CD4-positive, alpha-beta memory T cell (primary cell): ENCODE results near the gene GAMT. TPM values are rescaled to one million over a fixed set of nuclear protein-coding genes. Genes with fewer than 3 reads are reported as not detected.
A peak's percentile ranks its signal among the peaks of the same experiment; 100 is the strongest.

Experiments used
- CTCF ChIA-PET: fragments of 350-600 bp; sonication (Branson Sonifier 250); formaldehyde crosslinking; loops from one replicate; lab custom pipeline; 2021; ENCODE audit warnings: inconsistent platforms; ENCODE audit not compliant: partially characterized antibody; lab: Charles Lee
- POLR2A ChIA-PET: fragments of 350-600 bp; sonication (Branson Sonifier 250); formaldehyde crosslinking; loops from one replicate; lab custom pipeline; 2021; ENCODE audit not compliant: partially characterized antibody; lab: Charles Lee
- DNase-seq, 5 donors: peaks; one replicate each; pipeline versions ENCODE4 v3.0.0 to v3.0.0-alpha.2; 2020 to 2022; ENCODE audit warnings: mixed read lengths in 1 of 5
- H3K27ac ChIP-seq: one replicate; pipeline ENCODE4 v1.7.0; 2013; ENCODE audit warnings: low read depth, low read length
- H3K27me3 ChIP-seq: 2 replicates; pipeline ENCODE4 v1.7.0; 2013; ENCODE audit warnings: mild to moderate bottlenecking, low read length, moderate library complexity; ENCODE audit not compliant: insufficient read depth
- H3K36me3 ChIP-seq: 2 replicates; pipeline ENCODE4 v1.7.0; 2013; ENCODE audit warnings: mild to moderate bottlenecking, low read length, moderate library complexity; ENCODE audit not compliant: insufficient read depth
- H3K4me1 ChIP-seq: 2 replicates; pipeline ENCODE4 v1.7.0; 2013; ENCODE audit warnings: mild to moderate bottlenecking, low read length, moderate library complexity; ENCODE audit not compliant: insufficient read depth
- H3K4me3 ChIP-seq, 2 donors: one replicate each; pipeline ENCODE4 v1.7.0; 2013; ENCODE audit warnings: low read length in 2 of 2, mild to moderate bottlenecking in 1 of 2
- H3K9me3 ChIP-seq, 2 donors: one replicate each; pipeline ENCODE4 v1.7.0; 2013; ENCODE audit warnings: low read length in 2 of 2, control low read depth in 1 of 2; ENCODE audit not compliant: control insufficient read depth in 1 of 2
- H3K27ac Mint-ChIP-seq, 7 donors: one replicate each; pipeline ENCODE4 v1.8.0; 2020 to 2021; ENCODE audit warnings: mixed read lengths in 7 of 7, mild to moderate bottlenecking in 6 of 7, inconsistent platforms in 3 of 7, moderate library complexity in 3 of 7
- H3K27me3 Mint-ChIP-seq, 2 donors: one replicate each; pipeline ENCODE4 v1.8.0; 2020 to 2021; ENCODE audit warnings: mixed read lengths in 2 of 2
- H3K36me3 Mint-ChIP-seq, 2 donors: one replicate each; pipeline ENCODE4 v1.8.0; 2020 to 2021; ENCODE audit warnings: mixed read lengths in 2 of 2, inconsistent platforms in 1 of 2, mild to moderate bottlenecking in 1 of 2
- H3K4me1 Mint-ChIP-seq, 4 donors: one replicate each; pipeline ENCODE4 v1.8.0; 2020 to 2021; ENCODE audit warnings: mixed read lengths in 4 of 4, mild to moderate bottlenecking in 1 of 4
- H3K4me3 Mint-ChIP-seq, 8 donors: one replicate each; pipeline ENCODE4 v1.8.0; 2020 to 2021; ENCODE audit warnings: mixed read lengths in 8 of 8, mild to moderate bottlenecking in 7 of 8, moderate library complexity in 6 of 8, inconsistent platforms in 3 of 8
- H3K9me3 Mint-ChIP-seq, 8 donors: one replicate each; pipeline ENCODE4 v1.8.0; 2020 to 2021; ENCODE audit warnings: mixed read lengths in 8 of 8, mild to moderate bottlenecking in 5 of 8, inconsistent platforms in 3 of 8, moderate library complexity in 1 of 8
- intact Hi-C: fragments of 100-400 bp; cut with micrococcal nuclease; formaldehyde crosslinking; loops from one replicate; pipeline ENCODE4 v1.15.1; 2023
- polyA plus RNA-seq, 2 donors: library from polyadenylated mRNA; unstranded; fragments of 300-500 nt; fragmentation: Illumina TruSeq; gene quantifications; one replicate each; pipeline ENCODE4 v1.2.3, GENCODE V29; 2021
- total RNA-seq, 2 experiments: library from RNA; stranded (reverse); gene quantifications; one replicate each; pipeline ENCODE4 v1.2.3, GENCODE V29; 2021

The GAMT gene
- total RNA-seq (10 to 100 TPM; 15.9 to 16.2 TPM), polyA plus RNA-seq (10 to 100 TPM; 19.3 to 20.3 TPM)

GRCh38 chr19:1401138-1401888 lies at the start of gene GAMT:
GAMT (minus strand) TSS chr19:1401542; CDS start chr19:1401476, 66 bp downstream.
- Mint-ChIP-seq H3K36me3 (no peaks in the 10 kb centered on the region), H3K27me3 (no peaks in the 10 kb centered on the region), H3K4me1 (peaks cover 1 to 8% (median 4%) of the 10 kb centered on the region in 4 donors), H3K9me3 (no peaks in the 10 kb centered on the region), H3K4me3 (peak within 1 kb of the TSS; percentile 61 to 76 (median 70)), H3K27ac (peak within 1 kb of the TSS in 1 of 7 donors; percentile 12)
- Histone ChIP-seq H3K4me1 (peaks cover 23% of the 10 kb centered on the region), H3K27ac (no peak within 1 kb of the TSS), H3K27me3 (no peaks in the 10 kb centered on the region), H3K36me3 (no peaks in the 10 kb centered on the region), H3K4me3 (peak within 1 kb of the TSS in 1 of 2 donors; percentile 52), H3K9me3 (no peaks in the 10 kb centered on the region)
- intact Hi-C loops, result no loop called here
- peak in 4 of 5 donors; percentile 47 to 60 (median 54) for DNase-seq
- ChIA-PET POLR2A (interaction anchor here (1.4 kb wide), 1 partner anchor 126 kb away, joined by 4 read pairs; the partner anchor contains the start of gene FAM174C), CTCF (no interaction called here)

- intact Hi-C loops, result no loop called here
- peak within 1 kb of the TSS; percentile 25 to 68 (median 42) for H3K4me3 Mint-ChIP-seq
- H3K36me3 ChIP-seq, result no peaks in the 10 kb centered on the region
- no peak within 1 kb of the TSS for H3K4me3 ChIP-seq
- peaks cover 40% of the 10 kb centered on the region for H3K27me3 ChIP-seq
- H3K27ac ChIP-seq, result no peak within 1 kb of the TSS
- H3K9me3 Mint-ChIP-seq, result peaks cover 0 to 3% (median 0%) of the 10 kb centered on the region in 8 donors
- peak in 2 of 5 donors; percentile 31 to 38 for DNase-seq
- peak within 1 kb of the TSS in 5 of 7 donors; percentile 17 to 77 (median 61) for H3K27ac Mint-ChIP-seq
- ChIA-PET POLR2A (interaction anchor here (0.9 kb wide), 1 partner anchor 41 kb away, joined by 3 read pairs; the partner anchor contains the start of gene REEP6), CTCF (no interaction called here)
- no peaks in the 10 kb centered on the region for H3K36me3 Mint-ChIP-seq
- H3K27me3 Mint-ChIP-seq, result peaks cover 29 to 40% of the 10 kb centered on the region in 2 donors
- H3K4me1 Mint-ChIP-seq, result peaks cover 8 to 29% (median 14%) of the 10 kb centered on the region in 4 donors
- peaks cover 29% of the 10 kb centered on the region for H3K4me1 ChIP-seq
- no peaks in the 10 kb centered on the region for H3K9me3 ChIP-seq
Observed at GRCh38 chr19:1449467-1450442, 48.4 kb upstream of the GAMT start, which contains the start of gene APC2. APC2 (plus strand) TSS chr19:1450121; CDS start chr19:1453002, 2,881 bp downstream.

DNA sequence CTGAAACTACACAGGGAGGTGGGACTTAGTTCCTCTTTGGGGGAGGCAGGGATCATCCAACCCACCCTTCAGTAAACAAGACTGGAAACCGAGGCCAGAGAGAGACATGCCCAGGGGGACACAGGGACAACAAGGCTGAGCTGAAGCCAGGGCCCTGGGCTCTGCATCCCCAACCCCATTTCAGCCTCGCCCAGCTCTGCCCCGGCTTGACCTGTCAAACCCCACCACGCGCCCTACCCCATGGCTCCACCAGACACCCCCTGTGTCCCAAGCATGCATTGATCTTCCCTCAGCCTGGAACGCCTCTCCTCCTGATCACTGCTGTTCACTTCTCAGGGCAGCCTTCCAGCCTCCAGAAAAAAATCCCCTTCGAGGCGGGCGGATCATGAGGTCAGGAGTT lies 46.6 kb upstream of the GAMT start:
- no peak overlapping the region for H3K27ac ChIP-seq
- intact Hi-C loops, result no loop called here
- H3K27ac Mint-ChIP-seq, result peak overlapping the region in 2 of 7 donors; percentile 68 to 70
- no peaks in the 10 kb centered on the region for H3K36me3 Mint-ChIP-seq
- CTCF ChIA-PET, result no interaction called here
- peaks cover 8 to 34% (median 15%) of the 10 kb centered on the region in 4 donors for H3K4me1 Mint-ChIP-seq
- peak overlapping the region in 2 of 8 donors; percentile 21 to 64 for H3K4me3 Mint-ChIP-seq
- H3K27me3 ChIP-seq, result peaks cover 40% of the 10 kb centered on the region
- peaks cover 36% of the 10 kb centered on the region for H3K4me1 ChIP-seq
- H3K36me3 ChIP-seq, result no peaks in the 10 kb centered on the region
- H3K9me3 Mint-ChIP-seq, result peaks cover 0 to 3% (median 0%) of the 10 kb centered on the region in 8 donors
- peaks cover 26 to 33% of the 10 kb centered on the region in 2 donors for H3K27me3 Mint-ChIP-seq
- DNase-seq, result no peak
- POLR2A ChIA-PET, result interaction anchor here (1.7 kb wide), 1 partner anchor 8 kb away, joined by 5 read pairs; no protein-coding TSS in a partner anchor
- no peak overlapping the region for H3K4me3 ChIP-seq
- H3K9me3 ChIP-seq, result no peaks in the 10 kb centered on the region

DNA sequence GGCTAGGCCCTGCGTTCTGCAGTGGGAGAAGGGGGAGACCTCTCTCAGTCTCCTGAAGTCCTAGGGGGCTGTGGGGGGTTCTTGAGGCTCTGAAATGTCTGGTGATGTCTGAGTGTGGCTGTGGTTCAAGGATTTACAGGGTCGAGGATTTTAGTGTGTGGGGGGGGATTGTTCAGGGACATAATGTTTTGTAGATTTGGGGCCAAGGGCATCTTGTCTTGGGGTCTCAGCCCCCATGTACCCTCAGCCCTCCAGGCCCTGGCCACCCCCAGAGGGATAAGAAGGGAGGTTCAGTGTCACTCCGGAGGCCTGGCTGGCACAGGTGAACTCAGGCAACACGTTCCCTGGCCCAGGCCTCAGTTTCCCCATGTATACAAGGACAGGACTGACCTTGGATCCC lies 46.2 kb upstream of the GAMT start:
- H3K27ac Mint-ChIP-seq, result peak overlapping the region in 1 of 7 donors; percentile 68
- ChIA-PET CTCF (no interaction called here), POLR2A (interaction anchor here (1.7 kb wide), 1 partner anchor 8 kb away, joined by 5 read pairs; no protein-coding TSS in a partner anchor)

GRCh38 chr19:1446713-1447481 lies 45.6 kb upstream of the GAMT start:
- Mint-ChIP-seq H3K36me3 (peaks cover 4 to 10% of the 10 kb centered on the region in 2 donors), H3K4me3 (peak overlapping the region in 4 of 8 donors; percentile 23 to 58 (median 40)), H3K27me3 (peaks cover 24 to 30% of the 10 kb centered on the region in 2 donors), H3K4me1 (peaks cover 9 to 44% (median 15%) of the 10 kb centered on the region in 4 donors), H3K27ac (peak overlapping the region in 1 of 7 donors; percentile 68), H3K9me3 (peaks cover 0 to 3% (median 0%) of the 10 kb centered on the region in 8 donors)
- DNase-seq, result peak in 1 of 5 donors; percentile 36
- intact Hi-C loops, result no loop called here
- ChIA-PET CTCF (no interaction called here), POLR2A (interaction anchor here (0.6 to 1.7 kb wide), 2 partner anchors 9 to 203 kb away, joined by 3 to 5 read pairs; no protein-coding TSS in a partner anchor)
- H3K4me1 ChIP-seq, result peaks cover 36% of the 10 kb centered on the region
- no peaks in the 10 kb centered on the region for H3K9me3 ChIP-seq
- peaks cover 40% of the 10 kb centered on the region for H3K27me3 ChIP-seq
- peaks cover 5% of the 10 kb centered on the region for H3K36me3 ChIP-seq
- H3K27ac ChIP-seq, result no peak overlapping the region
- no peak overlapping the region for H3K4me3 ChIP-seq

More for the DNA sequence above, 46.2 kb upstream of the GAMT start:
- Histone ChIP-seq H3K4me3 (no peak overlapping the region), H3K27me3 (peaks cover 40% of the 10 kb centered on the region), H3K36me3 (no peaks in the 10 kb centered on the region), H3K4me1 (peaks cover 36% of the 10 kb centered on the region), H3K27ac (no peak overlapping the region), H3K9me3 (no peaks in the 10 kb centered on the region)
- Mint-ChIP-seq H3K36me3 (peaks cover 0 to 4% of the 10 kb centered on the region in 2 donors), H3K9me3 (peaks cover 0 to 3% (median 0%) of the 10 kb centered on the region in 8 donors), H3K4me3 (peak overlapping the region in 3 of 8 donors; percentile 2 to 25 (median 21)), H3K4me1 (peaks cover 8 to 38% (median 15%) of the 10 kb centered on the region in 4 donors), H3K27me3 (peaks cover 24 to 32% of the 10 kb centered on the region in 2 donors)
- DNase-seq, result no peak
- intact Hi-C loops, result no loop called here
